Measurements from ENCODE around the gene NADSYN1. TPM values are rescaled to one million over a fixed set of nuclear protein-coding genes. Genes with fewer than 3 reads are reported as not detected.

NADSYN1 gene
- total and polyA plus RNA-seq, 2 of the 13 experiments (the other 11 are each of a cell fraction or from before 2014, with no cell fraction given) = 35.7 to 51.5 TPM

DNA sequence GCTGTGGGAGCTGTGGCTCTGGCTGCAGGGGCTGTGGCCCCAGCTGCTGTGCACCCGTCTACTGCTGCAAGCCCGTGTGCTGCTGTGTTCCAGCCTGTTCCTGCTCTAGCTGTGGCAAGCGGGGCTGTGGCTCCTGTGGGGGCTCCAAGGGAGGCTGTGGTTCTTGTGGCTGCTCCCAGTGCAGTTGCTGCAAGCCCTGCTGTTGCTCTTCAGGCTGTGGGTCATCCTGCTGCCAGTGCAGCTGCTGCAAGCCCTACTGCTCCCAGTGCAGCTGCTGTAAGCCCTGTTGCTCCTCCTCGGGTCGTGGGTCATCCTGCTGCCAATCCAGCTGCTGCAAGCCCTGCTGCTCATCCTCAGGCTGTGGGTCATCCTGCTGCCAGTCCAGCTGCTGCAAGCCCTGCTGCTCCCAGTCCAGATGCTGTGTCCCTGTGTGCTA is 95.7 kb downstream of the NADSYN1 start:
- no peaks in the 10 kb centered on the region for H3K27me3 ChIP-seq (ENCODE audit: control insufficient read depth in 1 of 2, insufficient read depth in 2 of 2, low read length in 2 of 2)
- no peak overlapping the region for H3K27ac ChIP-seq (ENCODE audit: extremely low read length, insufficient read depth, low read length)
- H2AFZ ChIP-seq (ENCODE audit: low read length) = no peak overlapping the region
- ChIA-PET POLR2A (interaction anchor here (2.2 kb wide), 1 partner anchor 14 kb away, joined by 6 read pairs; no protein-coding TSS in a partner anchor), CTCF (ENCODE audit: low intra/inter-chr PET ratio, low total read pairs) (no interaction called here)
- no peaks in the 10 kb centered on the region for H3K36me3 ChIP-seq (replicated peaks in 1 of 2; ENCODE audit: control insufficient read depth in 1 of 2, insufficient read depth in 2 of 2, low read length in 2 of 2)
- no TSS peak for BruUV-seq (replicated peaks)
- intact Hi-C loops (cut with micrococcal nuclease; ENCODE audit: unreplicated experiment) = no loop called here
- peak overlapping the region; percentile 67 for H3K4me2 ChIP-seq (ENCODE audit: low read depth, low read length)
- no peaks in the 10 kb centered on the region for H3K79me2 ChIP-seq (ENCODE audit: insufficient read depth, low read length)
- no peak for FAIRE-seq
- H3K4me1 ChIP-seq (ENCODE audit: insufficient read depth, low read length) = peaks cover 80% of the 10 kb centered on the region
- no peaks in the 10 kb centered on the region for H3K9me3 ChIP-seq (ENCODE audit: low read length)
- peak overlapping the region in 2 of 3 experiments; percentile 41 to 52; a peak in 3 of 6 replicates for H3K4me3 ChIP-seq (replicated peaks in 1 of 3; ENCODE audit: insufficient read depth in 1 of 3, low read depth in 2 of 3, low read length in 3 of 3)
- in situ Hi-C loops (cut with HindIII; ENCODE audit: extremely low pct_ligation_motif_present, low pct_unique_long_range_greater_than_20kb) = no loop called here
- no CpG with 5 or more reads among the region's 5 CpGs for WGBS (ENCODE audit: low lambda C conversion rate)
- no peak for DNase-seq (ENCODE audit: low spot score)
- H4K20me1 ChIP-seq (ENCODE audit: insufficient read depth, low read length) = no peaks in the 10 kb centered on the region
- peak; percentile 82 for ATAC-seq
- H3K9ac ChIP-seq (ENCODE audit: insufficient read depth, low read depth, low read length) = 0 out of 2 replicates have a peak overlapping the region, but pooled peaks have one; percentile 10
- TF ChIP-seq, protein P1, sequence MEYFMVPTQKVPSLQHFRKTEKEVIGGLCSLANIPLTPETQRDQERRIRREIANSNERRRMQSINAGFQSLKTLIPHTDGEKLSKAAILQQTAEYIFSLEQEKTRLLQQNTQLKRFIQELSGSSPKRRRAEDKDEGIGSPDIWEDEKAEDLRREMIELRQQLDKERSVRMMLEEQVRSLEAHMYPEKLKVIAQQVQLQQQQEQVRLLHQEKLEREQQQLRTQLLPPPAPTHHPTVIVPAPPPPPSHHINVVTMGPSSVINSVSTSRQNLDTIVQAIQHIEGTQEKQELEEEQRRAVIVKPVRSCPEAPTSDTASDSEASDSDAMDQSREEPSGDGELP (IDR thresholded peaks at IDR 0.05; ENCODE audit: borderline replicate concordance, low read depth) = peak; percentile 22; the same call in 1 of the 2 replicates
- TF ChIP-seq SMAD1 (CRISPR knock-in tag; IDR thresholded peaks at IDR 0.05; ENCODE audit: borderline replicate concordance, low read depth) = 0 out of 2 replicates have a peak, but pooled peaks have one; percentile 60
- 0 out of 2 replicates have a peak, but pooled peaks have one; percentile 43 for TF ChIP-seq DNMT1 (CRISPR knock-in tag; IDR thresholded peaks at IDR 0.05)
- 0 out of 2 replicates have a peak, but pooled peaks have one; percentile 30 for TF ChIP-seq ZSCAN31 (CRISPR knock-in tag; IDR thresholded peaks at IDR 0.05; ENCODE audit: low read depth)
- TF ChIP-seq ZNF326 (CRISPR knock-in tag; IDR thresholded peaks at IDR 0.05; ENCODE audit: borderline replicate concordance) = no peak
- peak; percentile 37; the same call in 1 of the 2 replicates for TF ChIP-seq ZNF768 (CRISPR knock-in tag; IDR thresholded peaks at IDR 0.05)
- peak; percentile 83 for TF ChIP-seq ZNF687 (CRISPR knock-in tag; IDR thresholded peaks at IDR 0.05)
- no peak for TF ChIP-seq ZNF354B (CRISPR knock-in tag; IDR thresholded peaks at IDR 0.05)
- peak; percentile 51; the same call in 1 of the 2 replicates for TF ChIP-seq HIC2 (CRISPR knock-in tag; IDR thresholded peaks at IDR 0.05; ENCODE audit: low read depth)
- peak; percentile 96 for TF ChIP-seq ZNF292 (CRISPR knock-in tag; IDR thresholded peaks at IDR 0.05; ENCODE audit: borderline replicate concordance, low read depth)
- TF ChIP-seq, protein P2, sequence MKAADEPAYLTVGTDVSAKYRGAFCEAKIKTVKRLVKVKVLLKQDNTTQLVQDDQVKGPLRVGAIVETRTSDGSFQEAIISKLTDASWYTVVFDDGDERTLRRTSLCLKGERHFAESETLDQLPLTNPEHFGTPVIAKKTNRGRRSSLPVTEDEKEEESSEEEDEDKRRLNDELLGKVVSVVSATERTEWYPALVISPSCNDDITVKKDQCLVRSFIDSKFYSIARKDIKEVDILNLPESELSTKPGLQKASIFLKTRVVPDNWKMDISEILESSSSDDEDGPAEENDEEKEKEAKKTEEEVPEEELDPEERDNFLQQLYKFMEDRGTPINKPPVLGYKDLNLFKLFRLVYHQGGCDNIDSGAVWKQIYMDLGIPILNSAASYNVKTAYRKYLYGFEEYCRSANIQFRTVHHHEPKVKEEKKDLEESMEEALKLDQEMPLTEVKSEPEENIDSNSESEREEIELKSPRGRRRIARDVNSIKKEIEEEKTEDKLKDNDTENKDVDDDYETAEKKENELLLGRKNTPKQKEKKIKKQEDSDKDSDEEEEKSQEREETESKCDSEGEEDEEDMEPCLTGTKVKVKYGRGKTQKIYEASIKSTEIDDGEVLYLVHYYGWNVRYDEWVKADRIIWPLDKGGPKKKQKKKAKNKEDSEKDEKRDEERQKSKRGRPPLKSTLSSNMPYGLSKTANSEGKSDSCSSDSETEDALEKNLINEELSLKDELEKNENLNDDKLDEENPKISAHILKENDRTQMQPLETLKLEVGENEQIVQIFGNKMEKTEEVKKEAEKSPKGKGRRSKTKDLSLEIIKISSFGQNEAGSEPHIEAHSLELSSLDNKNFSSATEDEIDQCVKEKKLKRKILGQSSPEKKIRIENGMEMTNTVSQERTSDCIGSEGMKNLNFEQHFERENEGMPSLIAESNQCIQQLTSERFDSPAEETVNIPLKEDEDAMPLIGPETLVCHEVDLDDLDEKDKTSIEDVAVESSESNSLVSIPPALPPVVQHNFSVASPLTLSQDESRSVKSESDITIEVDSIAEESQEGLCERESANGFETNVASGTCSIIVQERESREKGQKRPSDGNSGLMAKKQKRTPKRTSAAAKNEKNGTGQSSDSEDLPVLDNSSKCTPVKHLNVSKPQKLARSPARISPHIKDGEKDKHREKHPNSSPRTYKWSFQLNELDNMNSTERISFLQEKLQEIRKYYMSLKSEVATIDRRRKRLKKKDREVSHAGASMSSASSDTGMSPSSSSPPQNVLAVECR (CRISPR knock-in tag; IDR thresholded peaks at IDR 0.05; ENCODE audit: borderline replicate concordance) = 0 out of 2 replicates have a peak, but pooled peaks have one; percentile 16
- 0 out of 2 replicates have a peak, but pooled peaks have one; percentile 55 for TF ChIP-seq ZNF607 (CRISPR knock-in tag; IDR thresholded peaks at IDR 0.05; ENCODE audit: borderline replicate concordance)
